ENCODE data around the gene RRBP1. TPM values are rescaled to one million over a fixed set of nuclear protein-coding genes. Genes with fewer than 3 reads are reported as not detected.

RRBP1 gene
- total and polyA plus RNA-seq, 2 of the 4 experiments (the other 2 are of a cell fraction), result 90.2 to 136 TPM

- Histone ChIP-seq H2AFZ (replicated peaks; ENCODE audit: low read length, poor library complexity) (no peak overlapping the region), H3K14ac (replicated peaks; ENCODE audit: low read depth, low read length) (no peak overlapping the region), H3K18ac (ENCODE audit: low read depth, low read length) (no peak overlapping the region), H3K27ac (ENCODE audit: insufficient read depth, low read length) (no peak overlapping the region), H2BK15ac (ENCODE audit: low read depth, low read length) (no peak overlapping the region), H4K8ac (ENCODE audit: low read depth in 2 of 2, low read length in 2 of 2) (no peak overlapping the region), H3K4me3 (ENCODE audit: insufficient read depth, low read depth, low read length) (no peak overlapping the region), H3K9me1 (ENCODE audit: insufficient read depth, low read length) (no peaks in the 10 kb centered on the region), H3K27me3 (ENCODE audit: control insufficient read depth, insufficient read depth, low read length) (no peaks in the 10 kb centered on the region), H3K79me1 (ENCODE audit: low read depth in 1 of 2, low read length in 2 of 2) (peaks cover 36 to 91% of the 10 kb centered on the region in 2 experiments), H4K91ac (ENCODE audit: insufficient read depth, low read depth, low read length) (no peak overlapping the region), H3K23ac (ENCODE audit: low read depth, low read length) (no peak overlapping the region), H3K36me3 (ENCODE audit: control insufficient read depth, insufficient read depth, low read length) (peaks cover 97% of the 10 kb centered on the region), H3K9me3 (ENCODE audit: control insufficient read depth, insufficient read depth, low read length) (no peaks in the 10 kb centered on the region), H2BK20ac (ENCODE audit: low read depth, low read length) (no peak overlapping the region), H3K4me2 (ENCODE audit: low read depth, low read length) (no peak overlapping the region), H3K9ac (ENCODE audit: low read depth, low read length) (no peak overlapping the region), H3K4me1 (ENCODE audit: control insufficient read depth, insufficient read depth, low read length) (no peaks in the 10 kb centered on the region), H2AK5ac (ENCODE audit: low read depth, low read length) (no peak overlapping the region), H2AK9ac (replicated peaks; ENCODE audit: low read depth, low read length, poor library complexity) (peak overlapping the region; percentile 60), H3K4ac (ENCODE audit: low read depth, low read length) (no peak overlapping the region), H2BK5ac (ENCODE audit: low read depth, low read length, poor library complexity, severe bottlenecking) (no peak overlapping the region), H4K5ac (ENCODE audit: low read depth, low read length) (no peak overlapping the region), H3K56ac (ENCODE audit: extremely low read depth, insufficient read depth, low read length) (no peak overlapping the region), H4K20me1 (ENCODE audit: insufficient read depth, low read length) (peaks cover 89% of the 10 kb centered on the region), H2BK120ac (ENCODE audit: low read depth, low read length) (no peak overlapping the region)
- ChIA-PET CTCF (no interaction called here), POLR2A (ENCODE audit: unreplicated experiment) (no interaction called here)
- dilution Hi-C loops (cut with HindIII; ENCODE audit: low sequenced_read_pairs, unreplicated experiment), result no loop called here
- TF ChIP-seq MAZ (IDR thresholded peaks at IDR 0.05; ENCODE audit: borderline replicate concordance, low read depth, low read length), result no peak
- no peak for TF ChIP-seq POLR2A (IDR thresholded peaks at IDR 0.05; ENCODE audit: low read depth, low read length)
- no peak for TF ChIP-seq NFE2L2 (IDR thresholded peaks at IDR 0.05; ENCODE audit: low read depth, low read length)
- no peak for TF ChIP-seq USF2 (IDR thresholded peaks at IDR 0.05; ENCODE audit: low read depth, low read length)
- no peak for TF ChIP-seq RCOR1 (IDR thresholded peaks at IDR 0.05; ENCODE audit: insufficient replicate concordance, low read length)
- TF ChIP-seq RAD21 (IDR thresholded peaks at IDR 0.05; ENCODE audit: low read length), result no peak
- TF ChIP-seq MXI1 (IDR thresholded peaks at IDR 0.05; ENCODE audit: borderline replicate concordance, low read depth, low read length), result no peak
- TF ChIP-seq FOS (IDR thresholded peaks at IDR 0.05; ENCODE audit: low read depth, low read length), result no peak
- no peak for TF ChIP-seq CEBPB (IDR thresholded peaks at IDR 0.05; ENCODE audit: low read depth, low read length)
- TF ChIP-seq BHLHE40 (IDR thresholded peaks at IDR 0.05; ENCODE audit: low read depth, low read length), result no peak
- no peak for TF ChIP-seq ELK1 (IDR thresholded peaks at IDR 0.05; ENCODE audit: borderline replicate concordance, low read depth, low read length)
- ATAC-seq (ENCODE audit: low read depth), result no peak
- in situ Hi-C loops (cut with MboI; ENCODE audit: low sequenced_read_pairs), result loop anchor here (25.0 kb wide), 1 partner anchor 510 kb away; the partner anchor contains the start of genes KAT14 and PET117
- intact Hi-C loops (cut with micrococcal nuclease), result no loop called here
- 86% methylated on average over 9 of the region's 27 CpGs; no CpG with 5 or more reads in 1 of the 2 experiments for WGBS, 2 experiments (ENCODE audit: extremely low coverage in 2 of 2, insufficient read length in 1 of 2)
- no TSS peak for BruUV-seq (replicated peaks)
- DNase-seq, result no peak
Observed at GRCh38 chr20:17627101-17627955, 54.7 kb downstream of the RRBP1 start.
